ENCODE measurements around the gene TMEM156.

DNA sequence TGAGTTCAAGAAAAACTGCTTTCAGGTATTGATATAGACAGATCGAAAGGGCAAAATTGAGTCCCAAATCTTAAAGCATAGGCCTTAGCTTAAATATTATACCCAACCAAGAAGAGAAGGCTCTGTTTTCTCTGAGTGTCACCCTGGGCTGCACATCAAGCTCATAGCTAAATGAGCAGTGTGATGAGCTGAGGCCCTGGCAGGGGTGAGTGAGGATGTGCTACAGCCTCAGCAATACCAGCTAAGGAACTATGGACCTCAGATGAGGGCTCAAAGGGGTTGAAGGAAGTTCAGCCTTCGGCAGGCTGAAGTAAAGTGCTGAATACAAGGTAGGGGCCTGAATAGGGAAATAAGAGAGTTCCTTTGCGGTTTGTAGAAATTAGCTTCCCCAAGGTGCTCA lies 85.3 kb downstream of the TMEM156 start:
- TF ChIP-seq CTCF (IDR thresholded peaks at IDR 0.05 in 4 of 5, conservative IDR thresholded peaks at IDR 0.05 in 1 of 5), result no peak
- TF ChIP-seq POLR2A (IDR thresholded peaks at IDR 0.05), result no peak

Measured in gastrocnemius medialis (tissue), 4 donors.